NCI-H2171 treated with DMSO at 0.1 percent for 48 hours (cell line): Measurements from ENCODE around the gene AMZ1.

Experiments
- DNase-seq: peaks from one replicate; lab custom pipeline; 2025; lab: John Stamatoyannopoulos, UW

The AMZ1 gene, protein sequence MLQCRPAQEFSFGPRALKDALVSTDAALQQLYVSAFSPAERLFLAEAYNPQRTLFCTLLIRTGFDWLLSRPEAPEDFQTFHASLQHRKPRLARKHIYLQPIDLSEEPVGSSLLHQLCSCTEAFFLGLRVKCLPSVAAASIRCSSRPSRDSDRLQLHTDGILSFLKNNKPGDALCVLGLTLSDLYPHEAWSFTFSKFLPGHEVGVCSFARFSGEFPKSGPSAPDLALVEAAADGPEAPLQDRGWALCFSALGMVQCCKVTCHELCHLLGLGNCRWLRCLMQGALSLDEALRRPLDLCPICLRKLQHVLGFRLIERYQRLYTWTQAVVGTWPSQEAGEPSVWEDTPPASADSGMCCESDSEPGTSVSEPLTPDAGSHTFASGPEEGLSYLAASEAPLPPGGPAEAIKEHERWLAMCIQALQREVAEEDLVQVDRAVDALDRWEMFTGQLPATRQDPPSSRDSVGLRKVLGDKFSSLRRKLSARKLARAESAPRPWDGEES

DNA sequence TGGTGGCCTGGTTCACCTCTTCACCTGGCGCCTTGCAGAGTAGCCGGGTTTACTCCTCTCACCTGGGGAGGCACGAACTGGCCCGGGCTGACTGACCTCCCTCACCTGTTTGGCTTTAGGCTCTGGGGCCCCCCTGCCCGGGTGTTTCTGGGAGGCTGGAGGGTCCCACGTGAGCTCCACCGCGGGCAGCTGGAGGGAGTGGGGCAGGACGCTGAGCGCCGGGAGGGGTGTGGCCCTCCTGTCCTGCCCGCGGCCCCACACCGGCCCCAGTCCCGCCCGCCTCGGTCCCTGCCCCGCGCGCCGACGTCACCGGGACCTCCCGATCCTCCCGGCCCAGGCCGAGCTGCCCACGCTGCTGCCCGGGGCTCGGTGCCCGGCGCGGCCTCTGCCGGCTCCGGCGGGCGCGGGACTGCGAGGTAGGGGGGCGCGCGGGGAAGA is at the start of gene AMZ1:
Gene AMZ1 (plus strand): TSS at position 322 of the 438 bp plus-strand sequence. CDS start 12,250 bp downstream, outside the sequence.
- DNase-seq, result no peak

DNA sequence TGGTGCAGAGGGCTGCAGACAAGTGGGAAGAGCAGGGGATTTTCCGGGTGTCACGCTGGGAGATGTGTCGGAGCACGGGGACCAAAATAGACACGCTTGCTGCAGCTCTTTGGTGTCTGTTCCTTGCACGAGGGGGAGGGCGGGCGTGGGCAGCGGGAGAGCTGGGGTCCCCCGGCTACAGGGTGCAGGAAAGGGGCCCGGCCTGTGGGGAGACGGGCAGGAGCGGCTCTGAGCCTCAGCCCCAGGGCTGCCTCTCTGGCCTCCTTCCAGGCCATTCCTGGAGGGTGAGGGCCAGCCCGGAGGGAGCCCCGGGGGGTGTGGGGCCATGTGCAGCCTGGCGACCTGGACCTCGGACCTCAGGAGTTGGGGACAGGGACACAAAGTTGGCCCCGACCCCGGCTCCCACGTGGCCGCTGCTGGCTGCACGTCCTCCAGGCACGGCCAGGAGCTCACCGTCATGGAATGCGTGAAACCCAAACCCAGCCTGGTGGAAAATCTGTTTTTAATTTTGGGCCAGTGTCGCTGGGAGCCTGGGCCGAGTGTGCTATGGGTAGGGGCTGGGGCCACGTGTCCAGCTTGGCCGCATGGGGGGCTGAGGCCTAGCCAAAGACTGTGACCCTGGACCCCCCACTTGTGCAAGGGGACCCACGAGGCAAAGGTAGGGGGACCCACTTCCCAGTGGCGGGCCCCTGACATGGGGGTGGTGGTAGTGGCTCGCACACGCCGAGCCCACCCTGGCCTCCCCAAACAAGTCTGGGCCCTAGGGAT is 49.6 kb upstream of the AMZ1 start:
- no peak for DNase-seq

DNA sequence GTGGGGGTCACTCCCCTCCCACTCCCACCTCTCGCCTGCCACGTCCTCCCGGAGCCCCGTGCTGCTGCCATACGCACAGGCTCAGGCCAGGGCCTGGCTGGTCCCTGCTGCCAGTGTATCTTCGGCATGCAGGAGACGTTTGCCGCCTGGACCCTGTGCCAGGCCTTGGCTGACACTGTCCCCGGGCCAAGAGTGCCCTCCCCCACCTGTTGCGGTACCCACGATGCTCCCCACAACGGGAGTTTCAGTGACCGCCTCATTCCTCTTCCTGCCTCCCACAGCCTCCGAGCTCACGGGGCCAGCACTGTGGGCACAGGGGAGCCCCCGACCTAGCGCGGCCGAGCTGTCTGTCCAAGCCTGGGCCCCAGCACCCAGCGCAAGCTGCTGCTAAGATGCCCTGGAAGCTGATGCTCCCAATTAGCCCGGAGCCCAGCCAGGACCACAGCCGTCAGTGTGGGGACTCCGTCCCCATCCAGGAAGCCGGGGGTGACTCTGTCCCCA is 48.8 kb upstream of the AMZ1 start:
- no peak for DNase-seq

DNA sequence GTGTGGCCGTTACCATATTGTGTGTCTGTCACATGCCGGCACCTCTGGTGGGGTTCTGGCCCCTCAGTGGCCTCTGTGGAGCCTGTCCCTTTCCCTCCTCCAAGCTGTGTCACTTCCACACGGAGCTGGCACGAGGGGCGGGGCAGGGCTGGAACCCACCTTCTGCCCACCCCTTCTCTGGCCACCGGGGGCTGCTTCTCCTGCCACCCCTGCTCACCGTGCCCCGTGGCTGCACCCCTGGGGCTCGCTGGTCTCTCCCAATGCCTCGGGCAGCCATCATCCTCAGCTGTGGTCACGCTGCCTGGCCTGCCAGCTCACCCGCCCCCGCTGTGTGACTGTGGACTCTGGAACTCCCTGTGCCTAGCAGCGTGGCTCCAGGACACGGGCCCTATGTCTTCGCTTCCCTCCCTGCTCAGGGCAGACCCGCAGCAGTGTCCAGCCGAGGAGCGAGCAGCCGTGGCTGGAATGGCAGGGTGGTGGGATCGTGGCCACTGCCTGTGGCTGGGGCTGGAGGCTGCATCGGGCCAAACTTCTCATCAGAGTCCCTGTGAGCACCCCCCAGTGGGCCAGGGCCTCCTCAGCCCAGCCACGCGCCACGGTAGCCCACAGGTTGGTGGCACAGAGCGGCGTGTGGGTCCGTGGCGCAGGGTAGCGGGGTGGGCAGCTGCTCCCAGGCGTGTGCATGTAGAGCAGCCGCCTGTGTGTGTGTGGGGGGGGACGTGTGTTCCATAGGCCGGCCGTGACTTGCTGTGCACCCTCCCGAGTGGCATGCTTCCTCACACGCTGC is 48.1 kb upstream of the AMZ1 start:
- no peak for DNase-seq

DNA sequence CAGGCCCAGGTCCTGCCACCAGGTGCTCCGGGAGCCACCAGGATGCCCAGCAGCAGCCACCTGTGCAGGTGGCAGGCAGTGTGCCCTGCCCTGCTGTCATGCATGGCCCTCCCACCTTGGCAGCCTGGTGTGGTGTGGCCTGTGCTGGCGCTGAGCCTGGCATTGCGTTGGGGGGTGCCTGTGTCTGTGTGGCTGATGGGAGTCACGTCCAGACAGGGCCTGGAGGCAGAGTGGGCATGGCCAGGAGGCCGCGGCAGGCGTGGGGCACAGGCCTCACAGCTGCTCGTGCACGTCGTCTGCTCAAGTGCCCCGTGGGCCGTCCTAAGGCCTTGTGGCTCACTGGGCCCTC is 47.5 kb upstream of the AMZ1 start:
- DNase-seq, result no peak

DNA sequence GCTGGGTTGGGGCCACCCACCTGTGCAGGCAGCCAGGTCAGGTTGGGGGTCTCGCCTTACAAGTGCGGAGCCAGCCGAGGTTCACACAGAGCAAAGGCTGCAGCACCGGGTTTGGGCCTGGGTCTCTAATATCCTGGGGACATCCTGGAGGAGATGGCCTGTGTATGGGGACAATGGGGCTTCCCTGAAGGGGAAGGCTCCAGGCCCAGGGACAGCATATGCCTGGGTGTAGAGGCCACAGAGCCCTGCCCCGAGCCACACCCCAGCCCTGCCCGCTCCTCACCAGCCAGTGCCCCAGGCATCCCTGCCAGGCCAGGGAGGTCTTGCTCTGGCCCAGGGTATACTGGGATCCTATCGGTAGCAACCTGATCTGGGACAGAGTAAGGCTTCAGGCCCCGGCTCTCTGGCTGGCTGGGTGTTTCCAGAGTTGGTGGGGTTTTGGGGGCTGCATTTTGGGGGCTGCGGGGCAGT is 47.1 kb upstream of the AMZ1 start:
- no peak for DNase-seq

DNA sequence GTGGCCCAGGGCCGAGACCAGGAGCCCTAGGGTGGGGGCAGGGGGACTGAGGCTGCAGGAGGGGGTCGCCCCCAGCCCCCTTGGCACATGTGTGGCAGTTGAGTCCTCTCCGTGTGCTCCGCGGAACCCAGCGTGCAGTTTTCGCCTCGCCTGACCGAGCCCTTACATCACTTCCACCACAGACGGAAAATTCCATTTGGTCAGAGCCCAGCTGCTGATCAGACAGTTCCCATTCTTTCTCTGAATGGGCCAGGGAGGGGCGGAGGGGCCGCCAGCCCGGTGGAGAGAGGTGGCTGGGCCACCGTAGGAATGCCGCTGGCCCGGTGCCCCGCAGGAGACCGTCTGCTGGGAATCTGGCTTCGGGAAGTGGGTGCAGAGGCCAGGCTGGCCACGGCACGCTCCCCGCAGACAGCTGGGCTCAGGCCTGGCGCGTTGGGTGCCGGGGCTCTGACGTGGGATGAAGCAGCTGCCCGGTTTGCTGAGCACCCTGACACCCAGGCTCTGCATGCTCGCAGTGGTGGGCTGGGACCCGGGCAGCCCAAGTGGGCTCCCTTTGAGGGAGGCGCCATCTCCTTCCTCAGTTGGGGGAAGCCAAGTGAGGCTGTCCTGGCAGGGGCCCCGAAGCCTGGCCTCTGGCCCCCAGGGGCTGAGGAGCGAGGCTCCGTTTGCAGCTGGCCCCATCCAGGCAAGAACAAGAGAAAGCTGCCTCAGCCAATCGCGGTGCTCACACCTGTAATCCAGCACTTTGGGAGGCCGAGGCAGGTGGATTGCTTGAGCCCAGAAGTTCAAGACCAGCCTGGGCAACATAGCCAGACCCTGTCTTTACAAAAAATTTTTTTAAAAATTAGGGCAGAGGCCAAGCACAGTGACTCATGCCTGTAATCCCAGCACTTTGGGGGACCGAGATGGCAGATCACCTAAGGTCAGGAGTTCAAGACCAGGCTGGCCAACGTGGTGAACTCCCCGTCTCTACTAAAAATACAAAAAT is 46.3 kb upstream of the AMZ1 start:
- DNase-seq, result no peak

DNA sequence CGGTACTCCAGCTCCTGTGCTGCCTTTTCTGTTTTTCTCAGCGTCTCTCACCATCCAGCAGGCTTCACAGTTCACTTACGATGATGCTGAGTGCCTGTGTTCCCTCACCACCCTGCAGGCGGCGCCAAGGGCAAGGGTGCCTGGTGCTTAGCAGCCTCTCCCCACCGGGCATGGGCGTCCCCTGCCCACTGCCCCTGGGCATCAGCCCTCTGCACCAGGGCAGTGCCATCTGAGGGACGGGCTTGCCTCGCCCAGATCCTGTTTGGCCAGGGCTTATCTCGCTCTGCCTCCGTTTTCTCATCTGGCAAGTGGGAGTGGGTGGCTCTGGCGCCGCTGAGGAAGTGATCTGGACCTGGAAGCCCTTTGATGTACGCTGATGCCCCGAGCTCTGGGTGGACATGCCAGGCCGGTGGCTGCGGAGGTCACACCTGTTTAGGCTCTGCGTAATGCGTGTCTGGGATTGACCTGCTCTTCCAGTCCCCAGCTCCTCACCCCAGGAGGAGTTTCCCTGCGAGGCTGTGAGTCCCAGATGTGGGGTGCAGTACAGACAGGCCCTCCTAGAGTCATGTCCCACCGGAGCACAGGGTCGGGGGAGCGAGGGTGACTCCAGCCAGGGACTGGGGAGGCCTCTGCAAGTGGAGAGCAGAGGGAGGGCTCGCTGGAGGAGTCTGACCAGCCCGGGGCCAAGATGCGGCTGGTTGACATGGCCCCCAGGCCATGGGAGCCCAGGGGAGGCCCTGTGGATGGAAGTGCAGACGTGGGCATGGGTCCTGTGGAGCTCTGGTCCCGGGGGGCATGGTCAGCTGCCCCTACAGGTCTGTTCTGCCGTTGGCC is 44.4 kb upstream of the AMZ1 start:
- DNase-seq, result no peak

DNA sequence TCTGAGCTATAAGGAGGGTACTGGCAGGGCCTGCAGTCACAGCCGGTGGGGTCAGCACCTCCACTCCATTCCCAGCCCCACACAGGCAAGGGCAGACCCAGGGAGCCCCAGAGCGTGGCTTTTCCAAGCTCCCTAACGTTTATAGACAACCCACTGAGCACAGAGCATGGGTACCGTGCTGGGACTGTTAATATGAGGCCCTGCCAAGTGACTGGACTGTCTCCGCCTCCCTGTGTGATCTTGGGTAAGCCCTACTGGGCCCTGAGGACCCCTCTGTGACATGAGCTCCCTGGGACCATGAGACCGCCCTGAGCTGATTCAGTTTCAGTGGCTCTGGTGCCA is 43.8 kb upstream of the AMZ1 start:
- DNase-seq, result no peak

DNA sequence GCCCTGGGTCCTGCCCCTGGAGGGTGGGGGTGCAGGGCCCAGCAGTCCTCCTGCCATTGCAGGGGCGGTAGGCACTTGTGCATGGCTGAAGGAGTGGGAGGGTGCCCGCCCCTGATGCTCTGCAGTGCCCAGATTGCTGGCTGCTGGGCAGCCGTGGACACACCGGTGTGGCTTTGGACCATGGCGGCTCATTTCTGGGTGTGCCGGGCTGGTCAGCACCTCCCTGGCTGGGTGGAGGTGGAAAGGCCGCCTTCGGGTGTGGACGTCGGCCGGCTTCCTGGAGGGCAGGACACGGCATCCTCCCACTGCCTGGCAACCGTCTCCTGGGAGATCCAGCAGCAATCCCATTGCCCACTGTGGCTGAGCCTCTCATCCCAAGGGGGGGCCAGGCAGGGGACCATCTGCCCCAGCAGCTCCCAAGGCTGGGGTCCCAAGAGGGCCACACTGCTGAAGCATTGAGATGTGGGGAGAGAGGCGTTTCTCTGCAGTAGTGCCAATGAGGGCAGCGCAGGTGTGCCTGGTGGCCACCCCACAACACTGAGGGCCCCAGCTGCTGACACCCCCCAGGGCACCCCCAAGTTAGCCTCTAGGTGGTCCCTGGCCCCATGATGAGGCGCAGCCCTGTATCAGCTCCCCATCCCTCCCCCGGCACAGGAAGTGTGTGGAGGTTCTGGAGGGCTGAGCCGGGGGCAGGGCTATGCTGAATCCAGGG is 43.3 kb upstream of the AMZ1 start:
- no peak for DNase-seq

DNA sequence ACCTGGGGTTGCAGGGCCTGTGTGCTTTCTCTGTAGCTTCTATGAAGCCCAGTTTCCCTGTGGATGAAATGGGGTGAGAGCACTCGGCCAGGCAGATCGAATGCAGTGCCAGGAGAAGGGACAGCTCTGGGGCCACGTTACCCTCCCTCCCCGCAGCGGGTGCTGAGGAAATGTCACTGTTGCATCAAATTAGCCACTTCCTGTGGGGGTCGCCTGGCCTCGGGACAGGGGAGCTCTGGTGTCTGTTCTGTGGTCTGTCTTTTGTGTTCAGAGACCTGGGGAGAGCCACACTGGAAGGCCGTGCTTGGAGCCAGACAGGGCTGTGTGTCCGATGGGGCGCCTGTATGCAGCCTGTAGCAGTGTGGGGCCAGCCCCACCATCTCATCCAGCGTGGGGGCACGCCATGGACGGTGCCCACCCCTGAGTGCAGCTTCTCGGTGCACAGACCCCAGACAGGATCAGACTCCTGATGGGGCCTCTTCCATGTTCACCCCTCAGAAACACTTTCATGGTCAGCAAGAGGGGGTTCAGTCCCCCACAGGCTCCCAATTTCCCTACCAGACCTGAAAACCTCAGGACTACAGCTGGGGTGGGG is 42.6 kb upstream of the AMZ1 start:
- DNase-seq, result no peak

DNA sequence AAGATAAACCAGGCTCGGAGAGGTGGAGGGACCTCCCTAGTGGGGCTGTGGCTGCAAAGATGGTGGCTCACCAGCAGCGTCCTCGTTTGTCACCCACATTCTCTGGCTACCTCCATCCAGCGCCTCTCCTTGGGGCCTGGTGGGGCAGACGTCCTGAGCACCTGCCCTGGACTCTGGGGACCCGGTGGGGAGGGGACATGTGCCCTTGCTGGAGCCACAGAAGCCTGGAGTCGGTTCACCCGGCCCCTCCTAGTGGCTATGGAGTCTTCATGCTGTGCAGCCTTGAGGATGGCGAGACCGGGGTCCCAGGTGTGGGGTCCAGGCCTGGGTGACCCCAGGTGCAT is 41.7 kb upstream of the AMZ1 start:
- no peak for DNase-seq

DNA sequence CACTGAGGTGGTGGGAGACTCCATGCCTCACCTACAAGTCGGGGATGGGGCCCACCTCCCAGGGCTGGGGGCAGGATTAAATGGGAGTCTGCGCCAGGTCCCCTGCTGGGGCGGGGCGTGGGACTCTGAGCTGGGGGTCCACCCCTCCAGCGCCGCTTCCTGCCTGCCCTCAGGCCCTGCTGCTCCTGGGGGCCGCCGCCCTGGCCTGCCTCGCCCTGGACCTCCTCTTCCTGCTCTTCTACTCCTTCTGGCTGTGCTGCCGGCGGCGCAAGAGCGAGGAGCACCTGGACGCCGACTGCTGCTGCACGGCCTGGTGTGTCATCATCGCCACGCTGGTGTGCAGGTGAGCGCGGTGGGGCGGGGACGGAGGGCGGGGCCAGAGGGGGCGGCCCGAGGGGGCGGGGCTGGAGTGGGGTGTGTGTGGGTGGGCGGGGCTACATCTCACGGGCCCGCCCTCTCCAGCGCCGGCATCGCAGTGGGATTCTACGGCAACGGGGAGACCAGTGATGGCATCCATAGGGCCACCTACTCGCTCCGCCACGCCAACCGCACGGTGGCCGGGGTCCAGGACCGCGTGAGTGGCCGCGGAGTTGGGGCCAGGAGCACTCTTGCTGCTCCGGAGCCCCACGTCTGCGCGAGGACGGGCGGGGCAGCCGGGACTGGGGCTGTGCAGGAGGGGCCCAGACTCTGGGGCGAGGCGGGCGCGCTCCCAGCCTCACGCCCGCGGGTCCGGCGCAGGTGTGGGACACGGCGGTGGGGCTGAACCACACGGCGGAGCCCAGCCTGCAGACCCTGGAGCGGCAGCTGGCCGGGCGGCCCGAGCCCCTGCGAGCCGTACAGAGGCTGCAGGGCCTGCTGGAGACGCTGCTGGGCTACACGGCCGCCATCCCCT is 41.1 kb upstream of the AMZ1 start:
- no peak for DNase-seq

DNA sequence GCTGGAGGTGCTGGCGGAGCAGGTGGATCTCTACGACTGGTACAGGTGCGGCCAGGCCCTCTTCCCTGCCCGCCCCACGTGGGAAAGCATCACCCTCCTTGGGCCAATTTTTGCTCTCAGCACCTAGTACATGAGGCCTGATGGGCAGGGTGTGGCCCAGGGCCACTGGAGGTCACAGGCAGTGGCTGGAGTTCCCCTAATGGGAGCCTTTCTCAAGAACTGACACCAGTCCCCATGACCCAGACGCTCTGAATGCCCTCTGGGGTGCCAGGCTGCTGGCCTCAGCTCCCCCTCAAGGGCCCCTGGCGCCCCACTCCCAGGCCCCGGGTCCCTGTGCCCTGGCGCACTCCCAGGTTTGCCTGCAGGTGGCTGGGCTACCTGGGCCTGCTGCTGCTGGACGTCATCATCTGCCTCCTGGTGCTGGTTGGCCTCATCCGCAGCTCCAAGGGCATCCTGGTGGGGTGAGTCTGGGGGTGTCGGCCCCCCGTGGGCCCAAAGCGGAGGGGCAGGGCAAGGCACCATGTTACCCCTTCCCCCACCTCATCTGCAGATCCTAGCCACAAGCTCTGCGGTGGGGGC is 40.3 kb upstream of the AMZ1 start:
- DNase-seq, result no peak

DNA sequence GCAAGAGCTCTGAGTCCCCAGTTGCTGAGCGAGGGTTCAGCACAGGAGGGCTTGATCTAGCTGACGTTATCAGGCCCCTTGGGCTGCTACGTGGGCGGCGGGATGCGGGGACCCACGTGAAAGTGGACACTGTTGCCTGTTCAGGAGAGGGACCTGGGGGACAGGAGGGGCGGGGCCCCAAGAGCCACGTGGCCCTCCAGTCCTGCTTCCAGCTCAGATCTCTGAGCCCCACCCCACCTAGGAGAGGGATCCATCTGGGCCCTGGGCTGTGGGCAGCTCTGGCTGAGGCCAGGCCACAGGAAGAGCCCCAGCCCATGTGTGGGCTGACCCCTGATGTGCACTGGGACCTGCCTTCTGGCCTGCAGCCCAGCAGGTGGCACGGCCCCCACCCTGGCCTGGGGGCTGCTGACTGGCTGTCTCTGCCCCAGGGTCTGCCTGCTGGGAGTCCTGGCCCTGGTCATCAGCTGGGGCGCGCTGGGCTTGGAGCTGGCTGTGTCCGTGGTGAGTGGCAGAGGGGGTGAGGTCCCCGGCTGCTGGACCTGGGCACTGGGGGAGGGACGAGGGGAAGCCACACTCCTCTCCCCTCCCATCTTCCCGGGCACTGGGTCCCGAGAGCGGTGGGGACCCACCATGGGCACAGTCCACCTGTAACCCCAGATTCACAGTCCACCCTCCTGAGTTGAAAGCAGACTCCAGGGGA is 38.7 kb upstream of the AMZ1 start:
- no peak for DNase-seq

DNA sequence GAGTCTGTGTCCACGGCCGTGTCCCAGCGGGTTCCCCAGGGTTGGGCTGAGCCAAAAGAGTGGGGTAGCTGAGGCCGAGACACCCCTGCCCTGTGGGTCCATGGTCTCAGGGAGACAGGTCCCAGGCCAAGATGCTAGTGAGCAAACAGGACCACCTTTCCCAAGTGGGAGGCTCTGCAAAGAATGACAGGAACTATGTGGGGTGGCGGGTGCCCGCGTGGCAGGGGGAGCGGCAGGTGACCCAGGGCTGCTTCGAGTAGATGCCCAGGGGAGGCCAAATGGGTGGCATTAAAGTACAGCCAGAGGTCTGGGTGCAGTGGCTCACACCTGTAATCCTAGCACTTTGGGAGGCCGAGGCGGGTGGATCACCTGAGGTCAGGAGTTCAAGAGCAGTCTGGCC is 38.0 kb upstream of the AMZ1 start:
- no peak for DNase-seq

DNA sequence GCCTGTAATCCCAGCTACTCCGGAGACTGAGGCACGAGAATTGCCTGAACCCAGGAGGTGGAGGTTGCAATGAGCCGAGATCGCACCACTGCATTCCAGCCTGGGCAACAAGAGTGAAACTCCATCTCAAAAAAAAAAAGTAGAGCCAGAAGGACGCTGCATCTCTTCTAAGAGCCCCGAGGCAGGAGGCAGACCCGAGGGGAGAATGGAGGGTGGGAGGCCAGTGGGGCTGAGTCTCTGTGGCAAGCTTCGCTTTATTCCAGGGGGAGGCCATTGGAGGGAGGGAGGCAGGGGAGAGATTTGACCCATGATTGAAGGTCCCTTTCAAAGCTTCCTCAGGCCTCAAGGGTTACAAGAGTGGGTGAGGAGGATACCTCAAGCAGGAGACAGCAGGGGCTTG is 37.6 kb upstream of the AMZ1 start:
- no peak for DNase-seq
